Mammary epithelial cell (primary cell): ENCODE measurements around the gene UBQLN4.

Source experiments
- CTCF ChIP-seq, 2 donors: IDR thresholded peaks in 1 of 2; conservative IDR thresholded peaks in 1 of 2; 2 replicates each; pipeline ENCODE4 v1.5.1; 2011 to 2012; ENCODE audit warnings: inconsistent platforms in 2 of 2, low read length in 2 of 2, mild to moderate bottlenecking in 2 of 2, control low read depth in 1 of 2, low read depth in 1 of 2; ENCODE audit not compliant: insufficient read depth in 1 of 2; ENCODE audit errors: extremely low read depth in 1 of 2
- EZH2 ChIP-seq: IDR thresholded peaks from 2 replicates; pipeline ENCODE4 v1.6.1; 2012; ENCODE audit warnings: low read length, inconsistent platforms, borderline replicate concordance

- TF ChIP-seq CTCF (conservative IDR thresholded peaks at IDR 0.05 in 1 of 2, IDR thresholded peaks at IDR 0.05 in 1 of 2; ENCODE audit: extremely low read depth in 1 of 2, insufficient read depth in 1 of 2, low read depth in 1 of 2, low read length in 2 of 2): no peak
- TF ChIP-seq EZH2: no peak
These were observed 1.9 kb upstream of the UBQLN4 start for GRCh38 chr1:156055281-156056048.
